GM19043 (cell line): ENCODE measurements around the gene PSMA7.

Experiments used
- ATAC-seq: cut with Tn5 transposase; IDR thresholded peaks from one replicate; pipeline ENCODE4 v1.9.1; 2021; ENCODE audit warnings: low read depth; ENCODE audit not compliant: unreplicated experiment

The PSMA7 gene

DNA sequence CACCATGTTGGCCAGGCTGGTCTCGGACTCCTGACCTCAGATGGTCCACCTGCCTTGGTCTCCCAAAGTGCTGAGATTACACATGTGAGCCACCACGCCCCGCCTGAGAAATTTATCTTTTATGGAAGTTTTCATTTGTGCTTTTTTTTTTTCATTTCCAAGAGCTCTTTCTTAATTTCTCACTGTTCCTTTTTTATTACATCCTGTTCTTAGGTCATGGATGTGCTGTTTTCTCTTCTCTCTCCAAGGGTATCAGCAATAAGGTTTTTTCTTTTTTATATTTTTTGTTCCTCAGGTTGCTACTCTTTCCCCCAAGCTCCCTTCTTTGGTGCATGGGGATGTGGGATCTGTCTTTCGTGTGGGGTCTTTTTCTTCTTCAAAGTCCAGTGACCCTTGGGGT, 42.1 kb downstream of the PSMA7 start:
- no peak for ATAC-seq

DNA sequence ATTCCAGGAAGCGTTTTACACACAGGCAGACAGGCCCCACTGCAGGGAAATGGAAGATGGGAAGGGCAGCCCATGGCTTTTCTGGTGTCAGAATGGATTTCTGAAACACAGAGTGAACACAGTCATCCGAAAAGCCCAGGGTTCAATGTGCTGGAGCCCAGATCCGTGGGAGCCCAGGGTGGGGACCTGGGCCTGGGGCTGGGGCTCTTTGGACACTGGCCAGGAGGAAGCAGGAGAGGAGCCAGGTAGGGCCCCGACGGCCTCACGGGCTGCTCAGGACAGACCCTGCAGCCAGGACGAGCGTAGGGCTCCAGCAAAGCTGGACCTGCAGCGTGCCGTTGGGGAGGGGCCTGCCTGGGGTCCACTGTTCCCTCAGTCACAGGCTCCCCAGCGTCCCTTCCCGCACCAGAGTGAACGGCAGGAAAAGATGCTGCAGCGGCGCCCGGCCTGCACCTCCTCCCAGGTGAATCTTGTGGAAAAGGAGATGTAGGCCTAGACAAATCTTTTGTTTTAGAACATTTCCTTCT, 45.2 kb downstream of the PSMA7 start:
- no peak for ATAC-seq

DNA sequence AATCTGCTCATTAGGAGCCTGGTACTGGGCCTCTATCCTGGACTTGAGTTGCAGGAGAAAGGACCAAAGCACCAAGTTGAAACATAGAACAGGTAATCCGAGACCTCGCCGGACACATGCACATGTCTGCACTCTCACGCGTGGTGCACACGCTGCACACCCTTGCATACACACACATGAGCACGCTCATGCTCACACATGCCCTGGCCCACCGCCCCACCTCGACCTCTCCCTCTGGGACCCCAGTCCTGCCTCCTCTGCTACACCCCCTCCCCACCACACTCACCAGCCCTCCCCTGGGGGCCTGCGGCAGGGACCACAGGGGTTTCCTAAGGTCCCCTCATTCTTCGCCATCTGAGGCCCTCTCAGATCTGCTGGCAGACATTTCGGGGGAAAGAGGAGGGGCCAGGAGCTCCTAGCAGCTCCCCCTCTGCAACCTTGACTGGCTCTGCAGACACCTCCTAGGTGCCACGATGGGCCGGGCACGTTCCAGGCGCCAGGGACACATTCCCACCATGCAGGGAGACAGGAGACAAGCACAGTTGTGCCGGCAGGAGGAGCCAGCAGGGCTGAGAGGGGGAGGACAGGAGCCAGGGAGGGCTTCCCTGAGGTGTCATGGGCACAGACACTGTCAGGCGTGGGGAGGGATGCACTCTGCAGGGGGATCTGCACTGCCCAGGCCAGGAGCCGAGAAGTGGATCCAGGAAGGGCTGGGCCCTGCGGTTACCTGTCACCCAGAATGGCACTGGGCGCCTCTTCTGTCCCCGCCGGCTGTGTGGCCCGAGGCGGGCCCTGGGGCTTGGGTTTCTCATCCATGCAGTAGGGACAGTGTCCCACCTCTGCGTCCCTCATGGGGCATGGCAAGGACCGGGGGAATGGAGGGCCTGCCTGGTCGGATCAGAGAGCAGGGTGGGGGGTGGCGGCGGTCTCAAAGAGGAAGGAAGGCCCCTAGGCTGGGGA, 46.5 kb downstream of the PSMA7 start:
- no peak for ATAC-seq

DNA sequence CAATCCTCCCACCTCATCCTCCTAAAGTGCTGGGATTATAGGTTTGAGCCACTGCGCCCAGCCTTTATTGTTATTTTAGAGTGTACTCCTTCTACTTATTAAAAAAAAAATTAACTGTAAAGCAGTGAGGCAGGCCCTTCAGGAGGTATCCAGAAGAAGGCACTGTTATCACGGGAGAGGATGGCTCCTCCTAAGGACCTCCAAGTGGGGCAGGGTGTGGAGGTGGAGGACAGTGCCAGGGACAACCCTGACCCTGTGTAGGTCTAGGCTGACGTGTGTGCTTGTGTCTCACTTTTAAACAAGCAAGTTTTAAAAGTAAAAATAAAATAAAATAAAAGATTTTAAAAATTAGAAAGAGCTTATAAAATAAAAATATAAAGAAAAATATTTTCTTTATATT, 53.8 kb downstream of the PSMA7 start:
- ATAC-seq: no peak

DNA sequence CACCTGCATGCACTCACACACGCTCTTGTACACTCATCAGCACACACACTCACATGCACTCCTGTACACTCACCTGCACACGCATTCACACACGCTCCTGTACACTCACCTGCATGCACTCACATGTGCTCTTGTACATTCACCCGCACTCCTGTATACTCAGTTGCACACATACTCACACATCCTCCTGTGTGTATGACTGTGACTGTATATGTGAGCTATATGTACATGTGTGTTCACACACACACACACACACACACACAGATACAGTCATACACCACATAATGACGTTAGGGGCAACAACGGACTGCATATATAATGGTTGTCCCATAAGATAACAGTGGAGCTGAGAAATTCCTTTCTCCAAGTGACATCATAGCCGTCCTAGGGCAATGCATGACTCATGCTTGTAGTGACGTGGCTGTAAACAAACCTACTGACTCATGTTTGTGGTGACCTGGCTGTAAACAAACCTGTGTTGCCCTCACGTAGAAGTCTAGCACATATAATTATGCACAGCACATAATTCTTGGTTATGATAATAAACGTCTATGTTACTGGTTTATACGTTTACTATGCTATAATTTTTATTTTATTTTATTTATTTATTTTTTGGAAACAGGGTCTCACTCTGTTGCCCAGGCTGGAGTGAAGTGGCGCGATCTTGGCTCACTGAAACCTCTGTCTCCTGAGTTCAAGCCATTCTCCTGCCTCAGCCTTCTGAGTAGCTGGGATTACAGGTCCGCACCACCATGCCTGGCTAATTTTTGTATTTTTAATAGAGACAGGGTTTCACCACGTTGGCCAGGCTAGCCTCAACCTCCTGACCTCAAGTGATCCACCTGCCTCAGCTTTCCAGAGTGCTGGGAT, 54.7 kb downstream of the PSMA7 start:
- no peak for ATAC-seq

DNA sequence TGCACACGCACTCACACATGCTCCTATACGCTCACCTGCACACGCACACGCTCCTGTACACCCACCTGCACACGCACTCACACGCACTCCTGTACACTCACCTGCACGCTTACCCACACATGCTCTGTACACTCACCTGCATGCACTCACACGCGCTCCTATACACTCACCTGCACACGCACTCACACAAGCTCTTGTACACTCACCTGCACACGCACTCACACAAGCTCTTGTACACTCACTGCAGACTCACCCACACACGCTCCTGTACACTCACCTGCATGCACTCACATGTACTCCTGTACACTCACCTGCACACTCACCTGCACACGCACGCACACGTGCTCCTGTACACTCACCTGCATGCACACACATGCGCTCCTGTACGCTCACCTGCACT, 55.6 kb downstream of the PSMA7 start:
- no peak for ATAC-seq

DNA sequence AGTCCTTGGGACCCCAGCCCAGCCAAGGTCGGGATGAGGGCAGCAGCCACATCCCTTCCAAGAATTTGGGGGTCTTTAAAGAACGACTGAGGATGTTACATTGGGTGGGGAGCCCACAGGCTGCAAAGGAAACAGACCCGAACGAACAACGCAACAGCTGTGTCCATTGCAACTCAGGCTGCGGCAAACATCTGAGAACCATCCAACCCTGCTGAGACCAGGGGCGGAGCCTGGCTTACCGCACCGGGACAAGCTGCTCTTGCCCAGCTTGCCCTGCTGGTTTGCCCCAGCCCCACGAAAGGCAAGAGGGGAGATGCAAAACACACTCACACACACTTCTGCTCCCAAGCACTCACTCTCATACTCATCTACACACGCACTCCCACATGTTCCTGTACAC, 56.0 kb downstream of the PSMA7 start:
- ATAC-seq: no peak
